HG03469 (cell line): ENCODE measurements around the gene TMEM30B.

Experiments
- ATAC-seq: cut with Tn5 transposase; IDR thresholded peaks from one replicate; pipeline ENCODE4 v1.9.1; 2021; ENCODE audit warnings: mild to moderate bottlenecking, moderate library complexity, moderate number of reproducible peaks; ENCODE audit not compliant: unreplicated experiment

The TMEM30B gene

GRCh38 chr14:61268812-61269211 is 12.3 kb downstream of the TMEM30B start:
- no peak for ATAC-seq

- no peak for ATAC-seq
These were observed 14.0 kb downstream of the TMEM30B start for GRCh38 chr14:61266891-61267740.

GRCh38 chr14:61266436-61266835 is 14.7 kb downstream of the TMEM30B start:
- no peak for ATAC-seq

GRCh38 chr14:61264651-61265050 is 16.5 kb downstream of the TMEM30B start:
- ATAC-seq: no peak

DNA sequence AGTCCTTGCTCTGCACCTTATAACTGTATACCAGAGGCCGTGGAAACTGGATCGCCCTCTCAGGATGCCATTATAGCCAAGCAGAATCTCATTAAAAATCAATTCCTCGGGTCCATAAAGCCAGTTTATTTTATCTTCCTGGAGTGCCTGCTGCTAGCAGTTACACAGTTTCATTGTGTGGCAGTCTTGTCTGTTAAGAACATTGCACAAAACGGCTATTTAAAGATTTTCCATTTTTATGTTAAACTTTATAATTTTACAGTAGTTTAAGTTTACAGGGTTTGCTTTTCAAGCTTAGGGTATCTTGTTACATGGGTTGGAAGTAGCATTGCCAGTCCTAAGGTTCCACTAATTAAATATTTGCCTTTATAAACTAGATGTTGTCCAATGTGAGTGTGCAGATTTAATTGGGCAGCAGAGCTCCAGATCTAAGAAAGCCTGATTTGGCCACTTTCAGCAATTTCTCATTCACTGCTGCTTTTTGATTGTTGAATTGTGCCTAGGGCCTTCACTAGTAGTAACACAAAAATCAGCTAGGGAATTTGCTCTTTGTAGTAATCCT is 17.0 kb downstream of the TMEM30B start:
- no peak for ATAC-seq

DNA sequence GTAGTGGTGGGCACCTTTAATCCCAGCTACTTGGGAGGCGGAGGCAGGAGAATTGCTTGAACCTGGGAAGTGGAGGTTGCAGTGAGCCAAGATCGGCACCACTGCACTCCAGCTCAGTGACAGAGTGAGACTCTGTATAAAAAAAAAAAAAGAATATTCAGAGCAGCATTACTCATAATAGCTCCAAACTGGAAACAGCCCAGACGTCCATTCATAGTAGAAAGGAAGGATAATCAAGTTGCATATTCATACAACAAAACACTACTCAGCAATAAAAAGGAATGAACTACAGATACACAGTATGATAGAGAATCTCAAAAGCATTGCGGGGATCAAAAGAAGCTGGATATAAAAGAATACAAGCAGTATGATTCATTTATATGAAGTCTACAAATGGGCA is 19.1 kb downstream of the TMEM30B start:
- no peak for ATAC-seq

GRCh38 chr14:61260939-61261776 is 20.0 kb downstream of the TMEM30B start:
- ATAC-seq: no peak

DNA sequence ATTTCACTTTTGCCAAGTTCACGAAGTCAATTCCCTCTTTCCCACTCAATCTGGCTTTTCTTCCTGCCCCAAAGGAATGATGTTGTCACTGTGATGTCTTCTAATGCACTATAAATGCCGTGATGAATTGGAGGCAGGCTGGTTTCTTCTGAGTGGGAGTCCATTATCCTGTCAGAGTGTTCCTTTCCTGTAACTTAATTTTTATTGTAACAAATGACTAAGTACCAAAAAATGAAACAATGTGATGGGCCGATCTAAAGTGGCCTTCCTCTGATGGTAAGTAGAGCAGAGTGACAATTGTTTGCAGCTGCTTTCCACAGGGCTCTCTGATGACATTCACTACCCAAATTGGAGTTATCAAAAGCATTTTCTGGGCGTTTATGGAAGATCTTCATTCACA is 22.2 kb downstream of the TMEM30B start:
- no peak for ATAC-seq

DNA sequence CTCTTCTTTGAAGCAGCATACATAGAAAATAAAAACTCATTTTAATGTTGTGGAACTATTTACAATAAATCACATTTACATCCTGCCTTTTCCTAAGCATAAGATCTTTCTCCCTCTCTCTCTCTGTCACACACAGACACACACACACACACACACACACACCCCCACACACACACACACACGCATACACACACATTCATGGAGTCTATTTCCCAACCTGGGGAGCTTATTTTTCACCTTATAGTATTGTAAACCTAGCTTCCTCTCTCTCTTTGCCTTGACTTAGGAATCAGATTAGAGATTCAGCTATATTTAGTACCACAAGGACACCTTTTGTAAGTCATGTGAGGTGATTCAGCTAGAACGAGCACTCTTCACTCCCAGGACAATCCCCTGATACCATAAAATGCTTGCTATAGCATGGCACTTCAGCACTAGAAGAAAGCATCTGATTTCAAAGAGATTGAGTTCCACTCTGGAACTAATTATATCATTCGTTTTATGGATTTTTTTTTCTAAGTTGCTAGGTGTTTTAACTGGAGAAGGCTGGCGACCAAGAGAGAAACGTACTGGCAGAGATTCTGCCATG is 23.6 kb downstream of the TMEM30B start:
- ATAC-seq: no peak

GRCh38 chr14:61256826-61257468 is 24.2 kb downstream of the TMEM30B start:
- ATAC-seq: no peak

GRCh38 chr14:61255968-61256367 is 25.2 kb downstream of the TMEM30B start:
- ATAC-seq: no peak

- ATAC-seq: no peak
These were observed 26.2 kb downstream of the TMEM30B start for GRCh38 chr14:61254808-61255526.

GRCh38 chr14:61253064-61253738 is 27.9 kb downstream of the TMEM30B start:
- peak; percentile 11 for ATAC-seq

DNA sequence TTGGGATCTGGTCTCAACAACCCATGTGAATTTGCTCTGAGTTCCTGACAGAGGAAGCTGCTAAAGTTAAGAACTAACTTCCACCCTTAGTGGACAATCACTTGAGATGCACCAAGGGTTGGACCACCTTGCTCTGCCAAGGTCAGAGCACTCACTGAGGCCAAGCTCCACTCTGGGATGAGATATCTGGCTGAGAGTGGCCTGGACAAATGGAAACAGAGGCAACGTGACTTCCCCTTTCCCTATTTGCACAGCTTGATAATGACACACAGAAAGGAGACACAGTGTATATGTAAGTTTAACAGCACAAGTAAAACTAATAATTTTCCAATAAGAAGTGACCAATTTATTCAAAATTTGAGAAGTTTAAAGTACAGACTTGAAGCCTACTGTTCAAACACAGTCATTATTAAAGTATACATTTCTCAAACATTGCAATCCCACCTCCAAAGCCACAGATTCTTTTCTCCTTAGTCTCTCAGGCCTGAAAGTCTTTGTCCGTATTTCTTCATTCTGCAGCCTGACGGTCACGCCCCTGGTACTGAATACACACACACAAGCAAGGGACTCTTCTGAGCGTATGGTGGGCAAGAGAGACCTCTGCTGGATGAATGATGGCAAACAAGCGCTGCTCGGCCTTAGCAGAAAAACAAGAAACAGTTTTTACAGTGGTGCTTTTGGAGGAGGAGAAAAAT is 28.6 kb downstream of the TMEM30B start:
- peak; percentile 83 for ATAC-seq

- no peak for ATAC-seq
These were observed 31.1 kb downstream of the TMEM30B start for GRCh38 chr14:61250063-61250462.

DNA sequence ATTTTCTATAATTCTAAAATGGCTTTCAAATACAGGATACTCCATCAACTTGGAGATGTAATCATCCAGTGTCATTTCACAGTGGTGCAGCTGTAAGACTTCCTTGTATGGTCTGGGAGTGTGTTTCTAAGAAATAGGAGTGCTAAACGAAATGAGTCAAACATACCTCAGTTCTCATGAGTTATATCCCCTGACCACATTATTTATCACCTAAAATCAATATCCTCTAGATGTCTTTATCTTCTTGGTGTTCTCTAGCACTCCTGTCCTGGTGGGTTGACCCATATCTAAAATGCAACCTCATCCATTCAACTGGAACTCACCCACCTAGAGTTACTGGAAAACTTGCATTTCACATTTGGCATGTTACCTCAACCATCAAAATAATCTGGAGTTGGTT is 33.2 kb downstream of the TMEM30B start:
- ATAC-seq: no peak

- ATAC-seq: no peak
These were observed 34.4 kb downstream of the TMEM30B start for GRCh38 chr14:61246721-61247120.

GRCh38 chr14:61244009-61244408 is 37.1 kb downstream of the TMEM30B start:
- no peak for ATAC-seq

DNA sequence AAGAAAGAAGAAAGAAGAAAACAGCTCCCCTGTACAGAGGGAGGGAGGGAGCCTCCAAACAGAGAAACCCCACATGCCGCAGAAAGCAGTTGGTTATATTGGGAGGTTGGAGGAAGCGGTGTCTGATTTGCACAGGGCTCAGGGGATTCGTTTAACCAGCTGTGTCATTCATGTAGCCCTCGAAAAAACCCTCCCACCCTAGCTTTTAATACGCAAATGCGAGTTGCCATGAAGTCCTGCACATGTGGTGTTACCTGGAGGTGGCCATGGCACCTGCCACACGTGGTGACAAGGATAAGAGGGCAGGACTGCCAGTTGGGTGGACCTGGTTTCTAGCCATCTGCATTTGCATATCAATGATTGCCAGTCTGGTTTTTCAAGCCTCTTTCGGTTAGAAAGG is 40.9 kb downstream of the TMEM30B start:
- no peak for ATAC-seq
